Transverse colon (tissue), 4 donors: Measurements from ENCODE around the gene LBHD2. TPM values are rescaled to one million over a fixed set of nuclear protein-coding genes. Genes with fewer than 3 reads are reported as not detected.

Source experiments
- DNase-seq: peaks from one replicate; pipeline ENCODE4 v3.0.0-alpha.2; 2019
- H3K27ac ChIP-seq, 4 donors: fragments of 200-600 bp; sonication (generic); 2 replicates each; pipeline ENCODE4 v1.5.1; 2016 to 2018; ENCODE audit warnings: inconsistent platforms in 4 of 4
- H3K27me3 ChIP-seq: fragments of 200-600 bp; sonication (generic); 2 replicates; pipeline ENCODE4 v1.5.1; 2017; ENCODE audit warnings: inconsistent platforms
- H3K36me3 ChIP-seq, 4 donors: fragments of 200-600 bp; sonication (generic); 2 replicates each; pipeline ENCODE4 v1.5.1; 2017 to 2019; ENCODE audit warnings: inconsistent platforms in 4 of 4
- H3K4me1 ChIP-seq, 4 donors: fragments of 200-600 bp; sonication (generic); 2 replicates each; pipeline ENCODE4 v1.5.1; 2017 to 2020; ENCODE audit warnings: inconsistent platforms in 4 of 4
- H3K4me3 ChIP-seq, 4 donors: fragments of 200-600 bp; sonication (generic); 1 replicate in 1 of 4; 2 replicates in 3 of 4; pipeline versions ENCODE4 v1.5.1 to v1.6.1; 2017 to 2019; ENCODE audit warnings: inconsistent platforms in 4 of 4
- H3K9me3 ChIP-seq, 2 donors: fragments of 200-600 bp; sonication (generic); 2 replicates each; pipeline ENCODE4 v1.5.1; 2017 to 2019; ENCODE audit warnings: inconsistent platforms in 2 of 2
- EP300 ChIP-seq: sonication (generic); formaldehyde crosslinking; IDR thresholded peaks from one replicate; pipeline ENCODE4 v1.6.1; 2017; ENCODE audit warnings: antibody characterized with exemption, low read depth
- POLR2A ChIP-seq: fragments of 450-650 bp; IDR thresholded peaks from one replicate; pipeline ENCODE4 v1.6.1; 2016; ENCODE audit warnings: antibody characterized with exemption, mild to moderate bottlenecking, moderate library complexity
- POLR2AphosphoS5 ChIP-seq, 3 donors: sonication (generic); formaldehyde crosslinking; IDR thresholded peaks; one replicate each; pipeline ENCODE4 v1.6.1; 2016; ENCODE audit warnings: antibody characterized with exemption in 3 of 3
- WGBS, 2 donors: methylation state at CpG; one replicate each; pipeline ENCODE4 v1.1.5; 2018; ENCODE audit warnings: low coverage in 1 of 2; 5-methylcytosine and 5-hydroxymethylcytosine counted together
- in situ Hi-C, 4 donors: fragments of 200-750 bp; cut with MboI; loops; one replicate each; pipeline versions ENCODE4 v1.15.0 to v1.15.1; 2017; ENCODE audit warnings: low sequenced_read_pairs in 3 of 4, low pct_ligation_motif_present in 1 of 4, low pct_unique_long_range_greater_than_20kb in 1 of 4
- intact Hi-C: fragments of 100-400 bp; cut with DNase I; formaldehyde crosslinking; loops from one replicate; pipeline ENCODE4 v1.15.1; 2023; ENCODE audit warnings: low total_unique reads
- total RNA-seq, 4 donors: library from RNA; depleted of rRNA; stranded (reverse); fragments of >200 nt; gene quantifications; one replicate each; pipeline ENCODE4 v1.1.0, GENCODE V29; 2016
- TF ChIP-seq, protein P1 (sequence below), 5 experiments: fragments of 200-600 bp in 3 of 5; fragments of 450-650 bp in 2 of 5; sonication (generic) in 3 of 5; IDR thresholded peaks; 1 replicate in 2 of 5; 2 replicates in 3 of 5; pipeline ENCODE4 v1.5.1; 2016 to 2017; ENCODE audit warnings: antibody characterized with exemption in 5 of 5, inconsistent platforms in 3 of 5, mild to moderate bottlenecking in 2 of 5, moderate library complexity in 1 of 5

The LBHD2 gene
- total RNA-seq, 4 donors from 2014 or later = not detected

DNA sequence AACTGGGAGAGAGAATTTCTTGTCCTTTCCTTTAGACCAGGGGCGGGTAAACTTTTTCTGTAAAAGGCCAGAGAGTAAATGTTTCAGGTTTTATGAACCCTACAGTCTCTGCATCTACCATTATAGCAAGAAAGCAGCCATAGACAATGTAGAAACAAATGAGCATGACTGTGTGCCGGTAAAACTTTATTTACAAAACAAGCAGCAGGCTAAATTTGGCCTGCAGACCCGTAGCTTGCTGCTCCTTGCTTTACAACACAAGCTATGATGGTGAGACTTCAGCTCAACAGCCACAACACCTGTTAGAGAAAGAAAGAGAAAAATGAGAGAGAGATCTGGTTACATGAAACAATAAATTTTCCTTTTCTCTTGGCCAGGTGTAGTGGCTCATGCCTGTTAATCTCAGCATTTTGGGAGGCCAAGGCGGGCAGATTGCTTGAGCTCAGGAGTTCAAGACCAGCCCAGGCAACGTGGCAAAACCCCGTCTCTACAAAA lies 22.5 kb upstream of the LBHD2 start:
- H3K4me1 ChIP-seq = peaks cover 10 to 20% (median 13%) of the 10 kb centered on the region in 4 donors
- no peaks in the 10 kb centered on the region for H3K27me3 ChIP-seq
- intact Hi-C loops = no loop called here
- 51 to 86% methylated on average over 3 to 6 of the region's 6 CpGs for WGBS, 2 donors
- H3K36me3 ChIP-seq = no peaks in the 10 kb centered on the region
- H3K4me3 ChIP-seq = no peak overlapping the region
- H3K9me3 ChIP-seq = no peaks in the 10 kb centered on the region
- in situ Hi-C loops = no loop called here
- DNase-seq = no peak
- TF ChIP-seq, protein P1, sequence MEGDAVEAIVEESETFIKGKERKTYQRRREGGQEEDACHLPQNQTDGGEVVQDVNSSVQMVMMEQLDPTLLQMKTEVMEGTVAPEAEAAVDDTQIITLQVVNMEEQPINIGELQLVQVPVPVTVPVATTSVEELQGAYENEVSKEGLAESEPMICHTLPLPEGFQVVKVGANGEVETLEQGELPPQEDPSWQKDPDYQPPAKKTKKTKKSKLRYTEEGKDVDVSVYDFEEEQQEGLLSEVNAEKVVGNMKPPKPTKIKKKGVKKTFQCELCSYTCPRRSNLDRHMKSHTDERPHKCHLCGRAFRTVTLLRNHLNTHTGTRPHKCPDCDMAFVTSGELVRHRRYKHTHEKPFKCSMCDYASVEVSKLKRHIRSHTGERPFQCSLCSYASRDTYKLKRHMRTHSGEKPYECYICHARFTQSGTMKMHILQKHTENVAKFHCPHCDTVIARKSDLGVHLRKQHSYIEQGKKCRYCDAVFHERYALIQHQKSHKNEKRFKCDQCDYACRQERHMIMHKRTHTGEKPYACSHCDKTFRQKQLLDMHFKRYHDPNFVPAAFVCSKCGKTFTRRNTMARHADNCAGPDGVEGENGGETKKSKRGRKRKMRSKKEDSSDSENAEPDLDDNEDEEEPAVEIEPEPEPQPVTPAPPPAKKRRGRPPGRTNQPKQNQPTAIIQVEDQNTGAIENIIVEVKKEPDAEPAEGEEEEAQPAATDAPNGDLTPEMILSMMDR (IDR thresholded peaks at IDR 0.05) = no peak
- TF ChIP-seq EP300 (no peak), POLR2A (no peak), POLR2AphosphoS5 (IDR thresholded peaks at IDR 0.05) (no peak)
- no peak overlapping the region for H3K27ac ChIP-seq

DNA sequence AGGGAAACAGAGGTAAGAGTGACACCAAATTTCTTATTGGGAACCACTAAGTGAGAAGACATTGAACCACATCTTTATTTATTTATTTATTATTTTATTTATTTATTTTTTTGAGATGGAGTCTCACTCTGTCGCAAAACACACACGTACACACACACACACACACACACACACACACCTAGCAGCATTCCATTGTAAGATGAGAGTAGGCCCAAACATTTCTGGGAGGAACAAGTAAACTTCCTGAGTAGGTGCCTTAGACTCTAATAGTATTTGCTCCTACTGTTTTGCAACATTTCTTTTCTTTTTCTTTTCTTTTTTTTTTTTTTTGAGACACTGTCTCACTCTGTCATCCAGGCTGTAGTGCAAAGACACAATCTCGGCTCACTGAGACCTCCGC lies 19.6 kb upstream of the LBHD2 start:
- in situ Hi-C loops = no loop called here
- Histone ChIP-seq H3K36me3 (no peaks in the 10 kb centered on the region), H3K27me3 (no peaks in the 10 kb centered on the region), H3K4me1 (peaks cover 5 to 29% (median 12%) of the 10 kb centered on the region in 4 donors), H3K4me3 (no peak overlapping the region), H3K9me3 (no peaks in the 10 kb centered on the region), H3K27ac (no peak overlapping the region)
- 80 to 88% methylated on average over 1 to 4 of the region's 4 CpGs for WGBS, 2 donors
- no peak for TF ChIP-seq POLR2A
- intact Hi-C loops = no loop called here
- DNase-seq = no peak

DNA sequence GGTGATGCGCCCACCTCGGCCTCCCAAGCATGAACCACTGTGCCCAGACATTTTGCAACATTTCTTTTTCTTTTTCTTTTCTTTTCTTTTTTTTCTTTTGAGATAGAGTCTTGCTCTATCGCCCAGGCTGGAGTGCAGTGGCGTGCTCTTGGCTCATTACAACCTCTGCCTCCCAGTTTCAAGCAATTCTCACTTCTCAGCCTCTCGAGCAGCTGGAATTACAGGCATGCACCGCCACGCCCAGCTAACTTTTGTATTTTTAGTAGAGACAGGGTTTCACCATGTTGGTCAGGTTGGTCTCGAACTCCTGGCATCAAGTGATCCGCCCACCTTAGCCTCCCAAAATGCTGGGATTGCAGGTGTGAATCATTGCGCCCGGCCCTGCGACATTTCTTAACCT lies 19.0 kb upstream of the LBHD2 start:
- intact Hi-C loops (no loop called here), in situ Hi-C loops (no loop called here)
- TF ChIP-seq, protein P1 (IDR thresholded peaks at IDR 0.05) = no peak
- no peak for DNase-seq
- H3K4me3 ChIP-seq = no peak overlapping the region
- no peak overlapping the region for H3K27ac ChIP-seq
- peaks cover 5 to 29% (median 12%) of the 10 kb centered on the region in 4 donors for H3K4me1 ChIP-seq
- H3K27me3 ChIP-seq = no peaks in the 10 kb centered on the region
- no peaks in the 10 kb centered on the region for H3K36me3 ChIP-seq
- WGBS, 2 donors = 84 to 100% methylated on average over 1 to 12 of the region's 12 CpGs
- H3K9me3 ChIP-seq = no peaks in the 10 kb centered on the region

DNA sequence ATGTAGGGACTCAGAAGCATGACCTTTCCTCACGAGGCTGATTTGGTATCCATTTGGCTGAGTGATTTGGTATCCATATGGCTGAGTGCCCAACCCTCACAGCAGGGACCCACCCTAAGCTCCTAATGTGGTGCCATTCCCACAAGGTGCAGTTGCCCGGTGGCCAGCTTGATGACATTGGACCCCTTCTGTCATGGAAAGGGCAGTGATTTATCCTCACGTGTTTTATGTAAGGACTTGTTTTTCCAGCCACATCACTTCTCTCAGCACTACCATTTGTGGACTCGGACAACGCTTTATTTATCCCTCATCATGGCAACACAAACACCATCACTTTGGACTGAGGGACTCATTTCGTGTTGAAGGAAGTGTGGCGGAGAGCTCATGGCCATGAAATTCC lies 18.1 kb upstream of the LBHD2 start:
- TF ChIP-seq POLR2AphosphoS5 (IDR thresholded peaks at IDR 0.05) = no peak
- no peak for TF ChIP-seq POLR2A
- no peak for TF ChIP-seq EP300
- TF ChIP-seq, protein P1 (IDR thresholded peaks at IDR 0.05) = no peak
- in situ Hi-C loops (no loop called here), intact Hi-C loops (no loop called here)
- H3K27me3 ChIP-seq = no peaks in the 10 kb centered on the region
- H3K4me3 ChIP-seq = no peak overlapping the region
- H3K36me3 ChIP-seq = no peaks in the 10 kb centered on the region
- DNase-seq = no peak
- peaks cover 7 to 32% (median 14%) of the 10 kb centered on the region in 4 donors for H3K4me1 ChIP-seq
- WGBS, 2 donors = 81% methylated on average over 7 of the region's 7 CpGs; no CpG with 5 or more reads in 1 of the 2 donors
- H3K9me3 ChIP-seq = no peaks in the 10 kb centered on the region
- H3K27ac ChIP-seq = peak overlapping the region in 1 of 4 donors; percentile 86

DNA sequence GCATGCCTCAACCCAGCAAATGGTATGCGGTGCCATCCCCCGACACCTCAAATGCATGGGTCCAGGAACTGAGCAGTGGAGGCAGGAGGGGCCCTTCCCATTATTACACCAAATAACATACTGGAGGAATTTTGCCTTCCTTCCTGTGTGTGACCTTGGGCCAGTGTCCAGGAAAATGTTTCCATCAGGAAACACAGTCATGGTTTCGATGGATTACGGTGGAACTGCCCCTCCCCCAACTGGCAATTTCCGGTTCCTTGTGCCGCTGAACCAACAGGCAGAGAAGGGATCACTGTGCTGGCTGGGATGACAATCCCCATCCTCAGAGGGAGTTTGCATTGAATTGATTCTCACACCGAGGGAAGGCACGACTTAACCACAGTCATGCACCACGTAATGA lies 17.6 kb upstream of the LBHD2 start:
- no peak for TF ChIP-seq POLR2AphosphoS5 (IDR thresholded peaks at IDR 0.05)
- no peak for TF ChIP-seq POLR2A
- TF ChIP-seq, protein P1 (IDR thresholded peaks at IDR 0.05) = no peak
- TF ChIP-seq EP300 = no peak
- no peak for DNase-seq
- H3K36me3 ChIP-seq = no peaks in the 10 kb centered on the region
- H3K9me3 ChIP-seq = no peaks in the 10 kb centered on the region
- peaks cover 12 to 38% (median 19%) of the 10 kb centered on the region in 4 donors for H3K4me1 ChIP-seq
- 65 to 69% methylated on average over 6 to 9 of the region's 9 CpGs for WGBS, 2 donors
- no peaks in the 10 kb centered on the region for H3K27me3 ChIP-seq
- intact Hi-C loops (no loop called here), in situ Hi-C loops (no loop called here)
- H3K27ac ChIP-seq = peak overlapping the region; percentile 74 to 86 (median 82)
- no peak overlapping the region for H3K4me3 ChIP-seq
